ENCODE results near the gene KCNG2.
"Not testable (repeated sequence)": the region's sequence is repeated elsewhere in the genome, so short reads cannot be mapped to it uniquely, and the experiment has no call there.

Gene KCNG2

DNA sequence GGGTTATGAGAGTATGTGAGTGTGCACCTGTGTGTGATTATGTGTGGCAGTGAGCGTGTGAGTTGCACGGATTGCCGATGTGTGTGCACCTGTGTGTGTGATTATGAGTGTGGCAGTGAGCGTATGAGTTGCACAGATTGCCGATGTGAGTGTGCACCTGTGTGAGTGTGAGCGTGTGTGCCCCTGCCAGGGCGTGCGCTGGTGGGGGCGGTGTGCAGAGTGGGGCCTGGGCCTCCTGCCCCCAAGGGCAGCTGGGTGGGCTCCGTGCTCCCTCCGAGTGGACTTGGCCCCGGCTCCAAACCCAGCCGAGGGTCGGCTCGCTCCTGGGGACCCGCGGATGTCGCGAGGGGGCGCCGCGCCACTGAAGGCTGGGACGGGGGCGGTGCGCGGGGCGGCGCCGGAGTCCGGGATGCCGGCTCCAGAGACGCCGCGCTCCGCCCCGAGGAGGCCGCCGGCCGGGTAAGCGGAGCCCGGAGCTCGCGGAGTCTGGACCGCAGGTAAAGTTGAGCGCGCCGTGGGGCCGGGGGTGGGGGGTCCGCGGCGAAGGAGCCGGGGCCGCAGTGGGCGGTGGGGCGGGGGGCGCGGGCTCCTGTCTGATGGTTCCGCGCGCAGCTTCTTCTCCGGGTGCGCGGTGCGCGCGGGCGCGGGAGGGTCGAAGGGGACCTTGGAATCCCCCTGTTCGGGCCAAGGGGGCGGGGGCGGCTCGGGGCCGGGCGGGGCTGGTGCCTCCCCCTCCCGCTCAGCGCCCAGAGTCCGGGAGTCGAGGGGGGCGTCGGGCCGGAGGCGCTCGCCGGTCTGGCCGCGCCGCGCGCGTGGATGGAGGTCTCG lies at the start of gene KCNG2:
Gene KCNG2, plus strand, starts transcription at position 421 of the 828 bp plus-strand sequence. CDS start 65,730 bp downstream, outside the sequence.
- no peak for DNase-seq (ENCODE audit: extremely low read depth, low read depth)
- TF ChIP-seq CTCF (IDR thresholded peaks at IDR 0.05; ENCODE audit: low read depth, low read length, missing control alignments) = no peak
- no peak within 1 kb of the TSS for H3K4me3 ChIP-seq (replicated peaks; ENCODE audit: low read depth, low read length)

GRCh38 chr18:79748321-79749180 lies 49.2 kb upstream of the KCNG2 start:
- no peak for TF ChIP-seq CTCF (IDR thresholded peaks at IDR 0.05; ENCODE audit: low read depth, low read length, missing control alignments)
- DNase-seq (ENCODE audit: extremely low read depth, low read depth) = no peak

GRCh38 chr18:79749251-79750191 lies 48.2 kb upstream of the KCNG2 start:
- no peak for TF ChIP-seq CTCF (IDR thresholded peaks at IDR 0.05; ENCODE audit: low read depth, low read length, missing control alignments)
- no peak for DNase-seq (ENCODE audit: extremely low read depth, low read depth)
- no peak overlapping the region for H3K4me3 ChIP-seq (replicated peaks; ENCODE audit: low read depth, low read length)

More at GRCh38 chr18:79748321-79749180, 49.2 kb upstream of the KCNG2 start:
- H3K4me3 ChIP-seq (replicated peaks; ENCODE audit: low read depth, low read length) = no peak overlapping the region

DNA sequence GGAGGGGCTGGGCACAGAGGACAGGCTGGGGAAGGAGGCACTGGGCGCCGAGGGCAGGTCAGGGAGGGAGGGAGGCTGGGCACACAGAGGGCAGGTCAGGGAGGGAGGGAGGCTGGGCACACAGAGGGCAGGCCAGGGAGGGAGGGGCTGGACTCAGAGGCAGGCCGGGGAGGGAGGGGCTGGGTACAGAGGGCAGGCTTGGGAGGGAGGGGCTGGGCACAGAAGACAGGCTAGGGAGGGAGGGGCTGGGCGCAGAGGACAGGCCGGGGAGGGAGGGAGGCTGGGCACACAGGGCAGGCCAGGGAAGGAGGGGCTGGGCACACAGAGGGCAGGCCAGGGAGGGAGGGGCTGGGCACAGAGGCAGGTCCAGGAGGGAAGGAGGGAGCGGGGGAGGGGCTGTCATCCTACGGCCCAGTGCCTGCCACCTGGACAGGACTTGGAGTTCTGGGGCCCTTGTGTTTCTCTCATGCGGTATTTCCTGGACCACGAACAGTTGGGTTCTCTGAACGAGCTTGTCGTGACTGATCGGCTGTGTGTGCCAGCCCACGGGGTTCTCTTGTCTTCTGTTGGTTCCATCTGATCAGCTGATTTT lies 46.7 kb upstream of the KCNG2 start:
- DNase-seq (ENCODE audit: extremely low read depth, low read depth) = no peak
- H3K4me3 ChIP-seq (replicated peaks; ENCODE audit: low read depth, low read length) = no peak overlapping the region
- no peak for TF ChIP-seq CTCF (IDR thresholded peaks at IDR 0.05; ENCODE audit: low read depth, low read length, missing control alignments)

DNA sequence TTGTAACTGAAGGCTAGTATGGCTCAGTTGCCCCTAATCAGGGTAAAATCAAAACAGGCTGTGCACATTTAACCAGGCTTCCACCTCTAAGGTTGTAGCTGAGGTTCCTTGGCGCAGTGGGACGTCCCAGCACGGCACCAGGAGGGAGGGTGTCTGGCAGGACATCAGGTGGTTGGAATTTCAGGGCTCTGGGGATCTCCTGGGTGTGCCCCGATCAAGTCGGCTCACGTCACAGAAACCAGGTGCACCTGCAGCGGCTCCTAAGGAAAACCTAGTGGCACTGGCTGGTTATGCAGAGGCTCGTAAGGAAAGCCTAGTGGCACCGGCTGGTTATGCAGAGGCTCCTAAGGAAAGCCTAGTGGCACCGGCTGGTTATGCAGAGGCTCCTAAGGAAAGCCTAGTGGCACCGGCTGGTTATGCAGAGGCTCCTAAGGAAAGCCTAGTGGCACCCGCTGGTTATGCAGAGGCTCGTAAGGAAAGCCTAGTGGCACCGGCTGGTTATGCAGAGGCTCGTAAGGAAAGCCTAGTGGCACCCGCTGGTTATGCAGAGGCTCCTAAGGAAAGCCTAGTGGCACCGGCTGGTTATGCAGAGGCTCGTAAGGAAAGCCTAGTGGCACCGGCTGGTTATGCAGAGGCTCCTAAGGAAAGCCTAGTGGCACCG lies 45.7 kb upstream of the KCNG2 start:
- DNase-seq (ENCODE audit: extremely low read depth, low read depth); H3K4me3 ChIP-seq (replicated peaks; ENCODE audit: low read depth, low read length): not testable (repeated sequence)

GRCh38 chr18:79752946-79753345 lies 44.8 kb upstream of the KCNG2 start:
- not testable (repeated sequence) for H3K4me3 ChIP-seq (replicated peaks; ENCODE audit: low read depth, low read length); DNase-seq (ENCODE audit: extremely low read depth, low read depth)

Measured in HFF-Myc (cell line).